Activated CD4-positive, CD25-positive, alpha-beta regulatory T cell (primary cell): ENCODE results near the gene BRPF1.

ENCODE experiments used
- DNase-seq, 4 experiments: peaks; one replicate each; lab custom pipeline; 2025; lab: John Stamatoyannopoulos, UW

BRPF1 gene

DNA sequence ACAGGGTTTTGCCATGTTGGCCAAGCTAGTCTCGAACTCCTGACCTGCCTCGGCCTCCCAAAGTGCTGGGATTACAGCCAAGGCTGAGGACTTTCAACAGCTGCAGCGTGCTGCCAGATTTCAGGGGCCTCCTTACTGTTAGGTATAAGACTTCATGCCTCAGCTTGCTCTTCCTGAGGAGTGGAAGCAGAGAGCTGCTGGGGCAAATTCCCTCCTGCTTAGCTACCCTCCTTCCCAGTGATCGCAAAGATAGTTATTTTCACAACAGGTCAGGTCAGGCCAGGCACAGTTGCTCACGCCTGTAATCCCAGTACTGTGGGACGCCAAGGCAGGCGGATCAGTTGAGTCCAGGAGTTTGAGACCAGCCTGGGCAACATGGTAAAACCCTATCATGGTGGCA is 30.5 kb upstream of the BRPF1 start:
- DNase-seq, result no peak

DNA sequence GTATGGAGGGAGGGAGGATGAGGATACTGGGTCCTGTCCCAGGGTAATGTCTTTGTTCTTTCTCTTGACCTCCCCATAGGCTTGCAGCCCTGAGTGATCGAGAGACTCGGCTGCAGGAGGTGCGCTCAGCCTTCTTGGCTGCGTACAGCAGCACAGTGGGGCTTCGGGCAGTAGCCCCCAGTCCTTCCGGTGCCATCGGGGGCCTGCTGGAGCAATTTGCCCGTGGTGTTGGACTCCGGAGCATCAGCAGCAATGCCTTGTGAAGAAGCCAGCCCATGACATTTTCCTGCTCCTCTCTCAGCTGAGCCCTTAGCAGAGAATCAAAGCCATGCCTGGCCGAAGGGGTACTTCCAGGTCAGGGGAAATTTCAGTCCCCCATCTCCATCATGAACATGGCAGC is 29.8 kb upstream of the BRPF1 start:
- no peak for DNase-seq

DNA sequence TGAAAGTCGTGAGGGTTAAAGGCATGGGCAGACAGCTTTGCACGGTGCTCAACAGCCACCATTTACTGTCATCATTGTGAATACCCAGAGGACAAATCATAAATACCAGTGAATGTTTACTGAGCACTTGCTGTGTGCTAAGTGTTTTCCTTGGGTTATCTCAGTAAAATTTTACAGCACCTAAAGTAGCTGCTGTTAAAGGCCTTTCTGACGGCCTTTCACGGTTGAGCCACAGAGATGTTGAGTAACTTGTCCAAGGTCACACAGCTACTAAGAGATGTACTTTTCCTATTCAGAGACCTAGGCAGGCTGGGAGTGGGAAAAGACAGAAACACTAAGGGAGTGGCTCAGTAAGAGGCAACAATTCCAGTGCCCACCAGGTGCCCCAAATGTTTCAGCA is 28.3 kb upstream of the BRPF1 start:
- DNase-seq, result no peak

DNA sequence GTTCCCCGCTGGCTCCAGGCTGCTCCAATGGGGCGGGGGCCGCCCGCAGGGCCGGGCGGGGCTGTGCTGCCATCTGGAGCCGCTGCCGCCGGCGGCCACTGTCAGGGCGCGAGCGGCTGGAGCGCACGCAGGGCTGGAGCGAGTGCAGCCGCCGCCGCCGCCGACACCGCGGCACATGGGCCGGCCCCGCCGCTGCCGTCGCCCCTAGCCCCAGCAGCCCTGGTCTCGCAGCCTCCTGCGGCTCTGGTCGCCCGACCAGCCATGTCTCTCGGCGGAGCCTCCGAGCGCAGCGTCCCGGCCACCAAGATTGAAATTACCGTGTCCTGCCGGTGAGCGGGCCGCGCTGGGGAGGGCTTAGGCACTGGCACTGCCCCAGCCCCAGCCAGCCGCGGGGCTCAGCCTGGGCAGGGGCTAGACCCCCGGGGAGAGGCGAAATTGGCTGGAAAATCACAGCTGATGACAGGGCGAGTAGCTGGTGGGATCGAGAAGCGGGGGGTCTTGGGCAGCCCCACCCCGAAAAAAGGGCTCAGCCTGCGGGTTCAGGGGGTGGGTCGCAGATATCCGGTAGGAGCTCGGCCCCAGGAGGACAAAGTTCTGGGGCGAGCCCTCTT is 27.7 kb upstream of the BRPF1 start, which contains the start of gene CPNE9:
TSS of gene CPNE9 (plus strand) at position 98 of the 611 bp plus-strand sequence. CDS start at position 262, 164 bp downstream.
- DNase-seq, result no peak

DNA sequence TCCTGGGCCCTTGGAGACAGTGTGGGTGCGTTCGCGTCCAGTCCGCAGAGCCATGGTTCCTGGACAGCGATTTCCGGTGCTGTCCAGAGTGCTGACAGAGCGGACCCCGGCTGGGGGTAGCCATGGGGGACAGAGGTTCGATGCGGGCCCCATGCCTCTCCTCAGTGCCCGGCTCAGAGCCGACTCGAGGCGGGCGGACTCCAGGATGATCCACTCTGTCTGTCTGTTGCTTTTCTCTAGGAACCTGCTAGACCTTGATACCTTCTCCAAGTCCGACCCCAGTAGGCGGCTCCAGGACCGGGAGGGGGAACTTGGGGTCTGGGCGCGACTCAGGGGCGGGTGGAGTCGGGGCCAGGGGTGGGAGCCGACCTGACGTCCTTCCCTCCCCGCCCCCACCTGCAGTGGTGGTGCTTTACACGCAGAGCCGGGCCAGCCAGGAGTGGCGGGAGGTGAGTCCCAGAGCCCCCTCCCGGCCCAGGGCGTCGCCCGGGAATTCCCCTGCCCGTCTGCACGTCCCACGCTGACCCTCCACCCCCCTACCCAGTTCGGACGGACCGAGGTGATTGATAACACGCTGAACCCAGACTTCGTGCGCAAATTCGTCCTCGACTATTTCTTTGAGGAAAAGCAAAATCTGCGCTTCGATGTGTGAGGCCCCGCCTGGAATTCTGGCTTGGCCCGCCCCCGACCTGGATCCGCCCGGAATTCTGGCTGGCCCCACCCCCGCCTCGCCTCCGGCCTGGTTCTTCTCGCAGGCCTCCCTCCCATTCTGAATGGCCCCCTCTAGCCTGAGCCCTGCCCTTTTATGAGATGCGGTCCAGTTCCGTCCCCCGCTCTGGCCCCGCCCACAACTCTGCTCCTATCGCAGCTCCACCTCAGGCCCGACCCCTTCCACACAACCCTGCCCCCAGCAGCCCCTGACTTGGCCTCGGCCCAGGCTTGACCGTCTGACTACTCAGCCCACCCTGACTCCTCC is 26.9 kb upstream of the BRPF1 start:
- DNase-seq, result no peak

DNA sequence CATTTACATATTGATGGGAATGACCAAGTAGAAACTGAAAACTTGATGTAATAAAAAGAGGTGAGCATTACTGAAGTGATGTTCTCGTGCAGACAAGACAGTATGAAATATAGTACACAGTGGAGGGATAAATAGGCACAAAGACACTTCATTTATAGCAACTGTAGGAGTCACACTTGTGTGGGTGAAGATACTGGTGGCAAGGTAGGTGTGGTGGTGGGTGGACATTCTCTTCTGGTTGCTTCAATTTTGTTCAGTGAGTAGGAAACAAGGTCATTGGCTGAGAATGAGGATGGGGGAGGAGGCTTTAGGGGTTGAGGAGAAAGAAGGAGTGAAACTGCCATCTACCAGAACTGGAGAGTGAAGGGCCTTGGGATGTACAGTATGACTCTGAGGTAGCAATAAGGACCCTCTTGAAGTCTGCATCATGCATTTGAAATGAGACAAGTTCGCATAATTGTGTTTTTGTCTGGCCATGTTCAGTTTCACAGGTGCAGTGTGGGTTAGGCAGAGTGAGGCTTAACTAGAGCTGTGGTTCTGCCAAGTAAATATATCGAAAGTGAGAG is 21.3 kb upstream of the BRPF1 start:
- no peak for DNase-seq

DNA sequence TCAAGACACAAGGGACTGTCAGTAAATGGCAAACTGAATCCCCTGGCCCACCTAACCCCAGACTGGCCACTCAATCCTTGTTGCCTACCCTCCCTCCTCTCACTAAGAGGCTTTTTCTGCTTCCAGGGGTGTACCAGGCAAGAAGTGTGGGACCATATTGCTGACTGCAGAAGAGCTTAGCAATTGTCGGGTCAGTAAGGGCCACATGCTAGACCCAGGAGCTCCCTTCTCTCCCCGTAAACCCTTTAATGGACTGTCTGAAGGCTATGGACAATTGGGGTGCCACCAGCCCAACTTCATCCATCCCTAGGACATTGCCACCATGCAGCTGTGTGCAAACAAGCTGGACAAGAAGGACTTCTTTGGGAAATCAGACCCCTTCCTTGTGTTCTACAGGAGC is 19.1 kb upstream of the BRPF1 start:
- no peak for DNase-seq

DNA sequence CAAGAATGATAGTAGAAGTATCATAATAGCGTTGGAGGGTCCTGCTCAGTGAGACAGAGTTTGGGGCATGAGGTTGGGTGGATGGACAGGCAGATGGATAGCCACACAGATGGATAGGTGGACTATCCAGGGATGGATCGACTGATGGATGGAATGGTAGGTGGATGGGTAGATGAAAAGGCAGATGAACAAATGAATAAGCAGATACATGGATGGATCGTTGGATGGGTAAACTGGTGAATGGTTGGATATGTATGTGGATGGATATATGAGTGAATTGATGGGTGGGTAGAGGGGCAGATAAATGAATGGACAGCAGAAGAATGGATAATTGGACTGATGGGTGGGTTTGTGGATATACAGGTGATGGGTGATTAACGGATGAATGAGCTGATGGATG is 18.4 kb upstream of the BRPF1 start:
- DNase-seq, result no peak

DNA sequence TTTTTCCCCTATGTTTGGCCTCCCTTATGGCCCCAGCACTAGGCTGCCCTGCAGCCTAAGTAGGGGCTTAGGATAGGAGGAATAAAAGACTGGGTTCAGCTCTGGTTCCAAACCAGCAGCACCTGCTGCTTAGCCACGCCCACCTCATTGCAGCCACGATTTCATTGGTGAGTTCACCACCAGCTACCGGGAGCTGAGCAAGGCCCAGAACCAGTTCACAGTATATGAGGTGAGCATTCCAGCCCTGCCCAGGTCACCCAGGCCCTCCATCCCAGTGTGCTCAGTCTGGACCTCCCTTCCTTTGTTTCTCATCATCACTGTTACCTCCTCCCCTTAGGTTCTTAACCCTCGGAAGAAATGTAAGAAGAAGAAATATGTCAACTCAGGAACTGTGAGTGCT is 16.4 kb upstream of the BRPF1 start:
- no peak for DNase-seq

DNA sequence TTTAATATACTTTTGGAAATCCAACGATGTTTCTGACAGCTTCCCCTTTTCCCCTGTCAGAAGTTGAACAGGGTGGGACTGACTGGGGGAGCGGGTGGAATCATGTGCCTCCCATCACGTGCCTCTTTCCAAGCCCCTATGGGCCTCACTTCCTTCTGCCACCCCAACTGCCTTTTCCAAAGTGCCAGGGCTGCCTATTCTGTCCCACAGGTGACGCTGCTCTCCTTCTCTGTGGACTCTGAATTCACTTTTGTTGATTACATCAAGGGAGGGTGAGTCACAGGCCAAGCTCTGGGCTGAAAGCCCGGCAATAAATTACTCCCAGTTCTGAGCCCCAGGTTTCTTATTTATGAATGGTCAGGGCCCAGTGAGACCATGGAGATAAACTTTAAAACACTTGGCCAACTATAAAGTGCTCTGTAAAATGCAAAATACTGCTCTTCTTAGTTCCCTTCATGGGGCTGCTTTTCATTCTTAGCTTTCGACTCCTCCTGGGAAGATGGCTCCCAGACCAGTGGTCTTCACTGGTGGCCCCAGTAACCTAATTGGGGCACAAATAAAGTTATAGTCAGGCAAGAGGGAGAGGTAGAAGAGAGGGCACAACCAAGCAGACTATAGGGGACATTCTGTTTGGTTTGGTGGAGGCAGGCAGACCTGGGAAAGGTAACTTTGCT is 15.6 kb upstream of the BRPF1 start:
- DNase-seq, result no peak

DNA sequence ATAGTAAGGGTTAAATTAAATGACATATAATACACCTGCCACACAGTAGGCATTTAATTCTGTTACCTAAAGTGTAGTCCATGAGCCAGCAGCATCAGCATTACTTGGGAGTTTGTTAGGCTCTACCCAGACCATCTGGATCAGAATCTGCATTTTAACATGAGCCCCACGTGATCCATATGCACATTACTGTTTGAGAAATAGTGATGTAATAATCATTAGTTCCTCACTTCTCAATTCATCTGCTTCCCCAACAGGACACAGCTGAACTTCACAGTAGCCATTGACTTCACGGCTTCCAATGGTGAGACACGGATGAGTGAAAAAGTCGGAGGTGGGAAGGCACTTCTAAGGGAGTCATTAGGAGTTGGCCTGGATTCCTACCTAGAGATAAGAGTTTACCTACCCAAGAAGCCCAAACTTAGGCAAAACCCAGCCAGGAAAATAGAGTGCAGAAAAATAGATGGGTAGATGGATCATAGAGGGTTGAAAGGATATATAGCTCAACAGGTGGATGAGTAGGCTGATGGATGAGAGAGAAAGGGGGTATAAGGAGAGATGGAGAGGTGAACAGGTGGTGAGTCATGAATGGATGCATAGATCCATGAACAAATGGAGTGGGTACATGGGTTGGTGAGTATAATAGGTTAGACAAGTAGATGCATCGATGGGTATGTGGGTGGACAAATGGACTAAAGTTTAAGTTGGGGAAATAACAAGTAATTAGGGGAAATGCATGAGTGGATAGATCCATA is 14.6 kb upstream of the BRPF1 start:
- DNase-seq, result no peak

DNA sequence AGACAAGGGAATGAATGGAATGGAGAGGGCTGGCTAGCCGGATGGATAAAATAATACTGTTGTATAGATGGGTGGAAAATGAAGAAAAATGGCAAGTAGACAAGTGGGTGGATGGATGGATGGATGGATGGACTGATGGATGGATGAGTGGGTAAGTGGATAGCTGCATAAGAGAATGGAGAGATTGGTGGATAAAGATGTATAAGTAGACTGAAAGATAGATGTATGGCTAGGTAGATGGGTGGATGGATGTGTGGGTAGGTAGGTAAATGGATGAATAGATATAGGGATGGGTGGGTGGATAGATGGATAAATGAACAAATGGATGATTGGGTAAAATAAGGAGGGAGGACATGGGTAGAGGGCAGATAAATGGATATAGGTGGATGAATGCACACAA is 14.0 kb upstream of the BRPF1 start:
- DNase-seq, result no peak

DNA sequence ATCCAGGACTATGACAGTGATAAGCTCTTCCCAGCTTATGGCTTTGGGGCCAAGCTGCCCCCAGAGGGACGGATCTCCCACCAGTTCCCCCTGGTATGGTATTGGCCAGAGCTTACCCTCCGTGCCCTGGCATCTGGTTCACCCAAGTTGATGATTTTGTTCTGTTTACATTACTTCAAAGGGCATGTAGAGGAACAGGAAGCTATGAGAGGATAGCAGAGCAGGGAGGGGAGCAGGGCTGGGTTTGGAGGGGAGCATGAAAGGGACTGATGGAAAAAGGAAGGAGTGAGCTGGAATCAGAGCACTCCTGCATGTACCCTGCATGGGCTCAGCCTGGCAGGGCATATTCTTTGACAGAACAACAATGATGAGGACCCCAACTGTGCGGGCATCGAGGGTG is 13.4 kb upstream of the BRPF1 start:
- DNase-seq, result no peak

DNA sequence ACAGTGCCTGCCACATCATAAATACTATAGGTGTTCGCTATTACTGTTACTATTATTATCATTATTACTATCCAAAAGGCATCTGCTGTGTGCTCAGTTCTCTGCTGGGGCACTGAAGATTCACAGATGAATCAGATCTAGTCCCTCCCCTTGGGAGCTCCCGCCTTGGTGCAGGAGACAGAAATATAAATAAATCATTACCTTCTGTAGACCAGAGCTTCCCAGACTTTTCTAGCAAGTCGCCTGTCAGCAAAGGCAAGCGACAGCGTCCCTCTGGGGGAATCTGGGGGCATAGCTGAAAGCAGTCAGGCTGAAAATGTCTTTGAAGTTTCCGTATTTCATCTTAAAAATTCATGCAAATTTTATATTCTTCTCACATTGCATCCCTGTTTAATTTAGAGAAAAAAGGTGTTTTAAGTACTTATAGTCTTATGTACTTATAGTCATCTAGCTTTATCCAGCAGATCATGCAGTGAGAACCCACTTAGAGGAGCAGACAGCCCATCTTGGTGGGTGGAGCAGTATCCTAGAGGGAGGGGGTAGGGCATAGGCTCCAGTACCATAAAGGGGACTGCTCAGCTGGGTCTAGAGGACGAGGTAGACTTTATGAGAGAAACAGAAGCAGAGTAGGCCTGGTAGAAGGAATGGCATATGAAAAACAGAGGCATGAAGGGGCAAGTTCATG is 10.4 kb upstream of the BRPF1 start:
- DNase-seq, result no peak

DNA sequence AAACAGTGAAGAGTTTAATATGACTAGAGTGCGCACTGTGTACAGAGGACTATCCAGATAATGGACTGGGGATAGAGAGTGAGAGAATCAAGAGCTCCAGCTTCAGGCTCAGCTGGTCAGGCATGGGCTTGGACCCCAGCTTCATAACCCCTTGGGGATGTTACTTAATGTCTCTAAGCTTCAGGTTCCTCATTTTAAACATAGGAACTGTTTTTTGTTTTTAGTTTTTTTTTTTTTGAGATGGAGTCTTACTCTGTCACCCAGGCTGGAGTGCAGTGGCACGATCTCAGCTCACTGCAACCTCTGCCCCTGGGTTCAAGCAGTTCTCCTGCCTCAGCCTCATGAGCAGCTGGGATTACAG is 9.9 kb upstream of the BRPF1 start:
- no peak for DNase-seq

DNA sequence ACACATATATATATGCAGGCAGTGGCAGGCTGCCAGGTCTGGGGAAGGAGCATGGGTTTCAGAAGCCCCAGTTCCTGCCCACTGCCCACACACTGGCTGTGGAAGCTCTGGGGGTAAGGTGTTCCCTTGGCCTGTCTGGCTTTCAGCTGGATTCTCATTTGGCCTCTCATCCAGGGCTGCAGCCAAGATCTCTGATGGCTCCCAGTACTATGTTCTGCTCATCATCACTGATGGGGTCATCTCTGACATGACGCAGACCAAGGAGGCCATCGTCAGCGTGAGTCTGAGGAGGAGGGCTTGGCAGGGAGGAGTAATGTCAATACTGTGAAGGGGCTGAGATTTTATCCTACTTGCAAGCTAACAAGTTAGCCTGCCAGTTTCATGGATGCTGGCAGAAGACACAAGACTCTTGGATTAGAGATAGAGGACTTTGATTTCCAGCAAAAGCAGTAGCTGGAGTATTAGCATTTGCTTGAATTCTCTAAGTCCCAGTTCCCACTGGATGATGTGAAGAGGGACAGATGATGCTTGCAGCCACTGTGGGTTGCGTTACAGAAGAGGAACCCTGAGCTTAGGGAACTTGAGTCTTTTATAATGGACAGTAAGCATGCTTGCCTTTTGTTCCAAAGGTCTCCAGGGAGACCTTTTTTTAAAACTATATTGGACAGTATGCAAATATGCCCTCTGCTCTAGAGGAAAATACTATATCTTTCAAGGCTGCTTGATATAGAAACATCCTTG is 5.6 kb upstream of the BRPF1 start:
- DNase-seq, result no peak

DNA sequence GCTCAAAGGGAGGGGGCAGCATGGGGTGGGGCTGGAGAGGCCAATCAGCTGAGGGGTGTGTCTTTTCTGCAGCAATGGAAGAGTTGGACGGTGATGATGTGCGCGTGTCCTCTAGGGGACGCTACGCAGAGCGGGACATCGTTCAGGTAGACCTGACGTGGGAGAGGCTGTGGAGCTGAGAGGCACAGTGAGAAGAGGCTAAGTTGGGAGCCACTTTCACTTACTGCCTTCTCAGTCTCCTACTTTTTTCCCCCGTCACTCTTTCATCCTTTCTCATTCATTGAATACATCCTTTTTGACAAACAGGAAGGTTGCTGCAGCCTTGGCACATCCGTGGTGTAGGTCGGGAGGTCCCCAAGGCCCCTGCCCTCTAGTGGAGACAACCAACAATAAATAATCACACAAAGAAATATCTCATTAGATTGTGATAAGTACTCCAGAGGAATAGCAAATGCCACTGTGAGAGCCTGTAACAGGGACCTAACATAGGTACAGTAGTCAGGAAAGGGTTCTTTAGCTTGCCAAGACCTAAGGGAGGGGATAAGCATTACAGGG is 4.4 kb upstream of the BRPF1 start:
- peak in 2 of 4 experiments; percentile 26 to 35 for DNase-seq

DNA sequence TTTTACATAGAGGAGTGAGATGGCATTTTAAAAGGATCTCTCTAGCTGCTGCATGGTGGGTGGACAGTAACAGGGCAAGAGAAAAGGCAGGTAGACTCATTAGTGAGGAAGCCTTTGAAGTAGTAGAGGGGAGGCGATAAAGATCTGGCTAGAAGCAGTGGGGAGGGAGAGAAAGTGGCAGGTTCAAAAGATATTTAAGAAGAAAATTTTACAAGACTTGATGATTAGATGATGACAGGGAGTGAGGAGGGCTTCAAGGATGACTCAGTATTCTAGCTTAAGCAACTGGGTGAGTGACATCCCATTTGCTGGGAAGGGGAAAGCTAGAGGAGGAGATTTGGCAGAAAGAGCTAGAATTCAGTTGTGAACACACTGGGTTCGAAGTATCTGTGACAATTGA is 3.8 kb upstream of the BRPF1 start:
- DNase-seq, result no peak

DNA sequence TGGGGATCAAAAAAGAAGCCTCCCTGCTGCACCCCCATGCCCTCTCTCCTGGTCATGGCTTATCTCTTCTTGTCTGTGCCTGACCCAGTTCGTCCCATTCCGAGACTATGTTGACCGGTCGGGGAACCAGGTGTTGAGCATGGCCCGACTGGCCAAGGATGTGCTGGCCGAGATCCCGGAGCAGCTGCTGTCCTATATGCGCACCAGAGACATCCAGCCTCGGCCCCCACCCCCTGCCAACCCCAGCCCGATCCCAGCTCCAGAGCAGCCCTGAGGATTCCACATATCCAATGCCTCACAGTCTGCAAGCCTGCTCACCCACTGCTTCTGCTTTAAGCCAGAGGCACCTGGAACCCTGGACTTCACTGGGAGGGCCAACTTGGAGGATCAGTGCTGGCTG is 2.1 kb upstream of the BRPF1 start:
- DNase-seq, result no peak

DNA sequence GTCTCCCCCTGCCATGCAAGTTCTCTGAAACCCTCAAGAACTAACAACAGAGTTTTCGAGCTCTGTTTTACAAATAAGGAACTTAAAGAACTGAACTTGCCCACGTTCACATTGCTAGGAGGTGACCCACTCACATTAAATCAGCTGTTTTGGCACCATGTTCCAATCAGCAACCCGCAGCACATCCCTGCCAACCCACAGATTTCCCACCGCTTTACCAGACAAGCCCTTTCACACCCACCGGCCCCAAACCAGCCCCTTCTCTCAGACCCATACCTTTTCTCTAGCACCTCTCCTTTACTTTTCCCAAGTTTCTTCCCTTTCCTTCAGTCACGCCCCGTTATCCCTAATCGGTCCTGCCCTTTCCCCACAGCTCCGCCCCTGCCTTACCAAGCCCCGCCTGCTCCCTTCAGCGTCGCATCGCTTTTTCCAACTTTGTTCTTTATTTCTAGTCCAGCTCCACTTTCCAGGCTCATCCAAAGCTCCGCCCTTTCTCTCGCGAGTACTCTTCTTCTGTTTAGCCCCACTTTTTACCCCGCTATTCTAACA is 804 bp upstream of the BRPF1 start:
- DNase-seq, result no peak
